NOMO-1 treated with dmso at 0.1 percent for 144 hours (cell line): ENCODE results near the gene HLF.

Experiments
- DNase-seq: peaks from one replicate; lab custom pipeline; 2025; ENCODE audit not compliant: unreplicated experiment; lab: John Stamatoyannopoulos, UW

Gene HLF

GRCh38 chr17:55348749-55349354 lies 84.1 kb downstream of the HLF start:
- peak; percentile 24 for DNase-seq

- DNase-seq: no peak
These were observed 86.1 kb downstream of the HLF start for GRCh38 chr17:55350825-55351205.

- DNase-seq: peak; percentile 5
These were observed 86.5 kb downstream of the HLF start for GRCh38 chr17:55351226-55351625.

GRCh38 chr17:55354010-55354409 lies 89.2 kb downstream of the HLF start:
- DNase-seq: no peak

- DNase-seq: no peak
These were observed 90.2 kb downstream of the HLF start for GRCh38 chr17:55354941-55355340.

- peak; percentile 2 for DNase-seq
These were observed 91.9 kb downstream of the HLF start for GRCh38 chr17:55356434-55357328.

- no peak for DNase-seq
These were observed 96.2 kb downstream of the HLF start for GRCh38 chr17:55360971-55361370.

- no peak for DNase-seq
These were observed 98.3 kb downstream of the HLF start for GRCh38 chr17:55363033-55363432.

- DNase-seq: no peak
These were observed 101.3 kb downstream of the HLF start for GRCh38 chr17:55366020-55366481.

GRCh38 chr17:55368706-55369105 lies 103.9 kb downstream of the HLF start:
- DNase-seq: no peak
